Measurements from ENCODE around the gene IFITM10. TPM values are rescaled to one million over a fixed set of nuclear protein-coding genes. Genes with fewer than 3 reads are reported as not detected.
A peak's percentile ranks its signal among the peaks of the same experiment; 100 is the strongest.

The IFITM10 gene
- total RNA-seq, 1 experiment from 2014 or later: 18.0 TPM

GRCh38 chr11:1782831-1783724, 32.7 kb upstream of the IFITM10 start:
- in situ Hi-C loops (cut with HindIII; ENCODE audit: low pct_unique_long_range_greater_than_20kb, low sequenced_read_pairs): no loop called here
- TF ChIP-seq SIN3A (IDR thresholded peaks at IDR 0.05; ENCODE audit: borderline replicate concordance, insufficient read depth, low read depth, low read length) (no peak), TCF7L2 (IDR thresholded peaks at IDR 0.05; ENCODE audit: low read depth, low read length) (0 out of 2 replicates have a peak, but pooled peaks have one; percentile 30), POLR2AphosphoS5 (IDR thresholded peaks at IDR 0.05; ENCODE audit: low read depth, low read length) (peak; percentile 73; the same call in 1 of the 2 replicates)
- TF ChIP-seq, protein P1, sequence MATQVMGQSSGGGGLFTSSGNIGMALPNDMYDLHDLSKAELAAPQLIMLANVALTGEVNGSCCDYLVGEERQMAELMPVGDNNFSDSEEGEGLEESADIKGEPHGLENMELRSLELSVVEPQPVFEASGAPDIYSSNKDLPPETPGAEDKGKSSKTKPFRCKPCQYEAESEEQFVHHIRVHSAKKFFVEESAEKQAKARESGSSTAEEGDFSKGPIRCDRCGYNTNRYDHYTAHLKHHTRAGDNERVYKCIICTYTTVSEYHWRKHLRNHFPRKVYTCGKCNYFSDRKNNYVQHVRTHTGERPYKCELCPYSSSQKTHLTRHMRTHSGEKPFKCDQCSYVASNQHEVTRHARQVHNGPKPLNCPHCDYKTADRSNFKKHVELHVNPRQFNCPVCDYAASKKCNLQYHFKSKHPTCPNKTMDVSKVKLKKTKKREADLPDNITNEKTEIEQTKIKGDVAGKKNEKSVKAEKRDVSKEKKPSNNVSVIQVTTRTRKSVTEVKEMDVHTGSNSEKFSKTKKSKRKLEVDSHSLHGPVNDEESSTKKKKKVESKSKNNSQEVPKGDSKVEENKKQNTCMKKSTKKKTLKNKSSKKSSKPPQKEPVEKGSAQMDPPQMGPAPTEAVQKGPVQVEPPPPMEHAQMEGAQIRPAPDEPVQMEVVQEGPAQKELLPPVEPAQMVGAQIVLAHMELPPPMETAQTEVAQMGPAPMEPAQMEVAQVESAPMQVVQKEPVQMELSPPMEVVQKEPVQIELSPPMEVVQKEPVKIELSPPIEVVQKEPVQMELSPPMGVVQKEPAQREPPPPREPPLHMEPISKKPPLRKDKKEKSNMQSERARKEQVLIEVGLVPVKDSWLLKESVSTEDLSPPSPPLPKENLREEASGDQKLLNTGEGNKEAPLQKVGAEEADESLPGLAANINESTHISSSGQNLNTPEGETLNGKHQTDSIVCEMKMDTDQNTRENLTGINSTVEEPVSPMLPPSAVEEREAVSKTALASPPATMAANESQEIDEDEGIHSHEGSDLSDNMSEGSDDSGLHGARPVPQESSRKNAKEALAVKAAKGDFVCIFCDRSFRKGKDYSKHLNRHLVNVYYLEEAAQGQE (IDR thresholded peaks at IDR 0.05; ENCODE audit: insufficient read depth in 1 of 2, low read depth in 2 of 2, low read length in 1 of 2): no peak
- TF ChIP-seq, protein P2, sequence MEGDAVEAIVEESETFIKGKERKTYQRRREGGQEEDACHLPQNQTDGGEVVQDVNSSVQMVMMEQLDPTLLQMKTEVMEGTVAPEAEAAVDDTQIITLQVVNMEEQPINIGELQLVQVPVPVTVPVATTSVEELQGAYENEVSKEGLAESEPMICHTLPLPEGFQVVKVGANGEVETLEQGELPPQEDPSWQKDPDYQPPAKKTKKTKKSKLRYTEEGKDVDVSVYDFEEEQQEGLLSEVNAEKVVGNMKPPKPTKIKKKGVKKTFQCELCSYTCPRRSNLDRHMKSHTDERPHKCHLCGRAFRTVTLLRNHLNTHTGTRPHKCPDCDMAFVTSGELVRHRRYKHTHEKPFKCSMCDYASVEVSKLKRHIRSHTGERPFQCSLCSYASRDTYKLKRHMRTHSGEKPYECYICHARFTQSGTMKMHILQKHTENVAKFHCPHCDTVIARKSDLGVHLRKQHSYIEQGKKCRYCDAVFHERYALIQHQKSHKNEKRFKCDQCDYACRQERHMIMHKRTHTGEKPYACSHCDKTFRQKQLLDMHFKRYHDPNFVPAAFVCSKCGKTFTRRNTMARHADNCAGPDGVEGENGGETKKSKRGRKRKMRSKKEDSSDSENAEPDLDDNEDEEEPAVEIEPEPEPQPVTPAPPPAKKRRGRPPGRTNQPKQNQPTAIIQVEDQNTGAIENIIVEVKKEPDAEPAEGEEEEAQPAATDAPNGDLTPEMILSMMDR (IDR thresholded peaks at IDR 0.05): no peak
- Histone ChIP-seq H3K4me1 (ENCODE audit: control insufficient read depth, insufficient read depth, low read length) (peaks cover 48% of the 10 kb centered on the region), H3K4me3 (ENCODE audit: low read depth in 2 of 2, low read length in 2 of 2) (peak overlapping the region in 1 of 2 experiments; percentile 26; a peak in 1 of 4 replicates), H3K36me3 (ENCODE audit: control insufficient read depth, insufficient read depth, low read length) (no peaks in the 10 kb centered on the region), H3K27ac (ENCODE audit: low read length) (peak overlapping the region; percentile 82), H3K27me3 (ENCODE audit: control insufficient read depth, insufficient read depth, low read length) (no peaks in the 10 kb centered on the region), H3K9me3 (ENCODE audit: control insufficient read depth, insufficient read depth, low read depth, low read length) (no peaks in the 10 kb centered on the region)
- DNase-seq (ENCODE audit: low read depth, low spot score) (peak; percentile 66), ATAC-seq (peak; percentile 72)
- intact Hi-C loops (cut with micrococcal nuclease; ENCODE audit: unreplicated experiment): no loop called here
- POLR2A ChIA-PET: interaction anchor here (0.6 kb wide), 1 partner anchor 38 kb away, joined by 3 read pairs; no protein-coding TSS in a partner anchor
- BruUV-seq (replicated peaks): no TSS peak
- CTCF ChIA-PET: interaction anchor here (1.1 kb wide), 1 partner anchor 42 kb away, joined by 4 read pairs; no protein-coding TSS in a partner anchor

DNA sequence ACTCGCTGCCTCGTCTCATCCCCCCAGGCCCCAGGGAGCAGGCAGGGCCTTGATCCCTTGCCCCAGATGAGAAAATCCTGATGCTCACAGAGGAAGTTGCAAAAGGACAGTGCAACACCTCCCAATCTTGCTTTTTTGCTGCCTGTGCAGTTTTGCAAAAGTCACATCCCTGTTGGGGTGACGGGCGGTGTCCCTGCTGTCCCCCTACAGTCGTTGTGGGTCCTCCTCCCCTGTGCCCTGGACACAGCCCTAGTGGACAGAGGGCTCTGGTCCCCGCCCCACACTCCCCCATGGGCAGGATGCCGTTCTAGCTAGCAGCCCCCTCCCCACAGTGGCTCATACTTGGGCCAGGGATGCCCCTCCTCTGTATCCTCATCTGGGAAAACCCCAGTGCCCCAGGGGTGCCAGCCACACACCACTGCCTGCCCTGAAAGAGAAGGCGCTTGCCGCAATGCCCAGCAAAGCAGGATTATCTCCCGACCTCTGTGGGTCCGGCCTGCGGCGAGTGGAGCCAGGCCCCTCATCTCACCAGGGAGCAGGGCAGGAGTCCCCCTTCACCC, 31.7 kb upstream of the IFITM10 start:
- H3K9me3 ChIP-seq (ENCODE audit: control insufficient read depth, insufficient read depth, low read depth, low read length): no peaks in the 10 kb centered on the region
- POLR2A ChIA-PET: no interaction called here
- peaks cover 48% of the 10 kb centered on the region for H3K4me1 ChIP-seq (ENCODE audit: control insufficient read depth, insufficient read depth, low read length)
- H3K4me3 ChIP-seq (ENCODE audit: low read depth in 2 of 2, low read length in 2 of 2): no peak overlapping the region
- no peaks in the 10 kb centered on the region for H3K27me3 ChIP-seq (ENCODE audit: control insufficient read depth, insufficient read depth, low read length)
- peak overlapping the region; percentile 82 for H3K27ac ChIP-seq (ENCODE audit: low read length)
- BruUV-seq (replicated peaks): no TSS peak
- DNase-seq (ENCODE audit: low read depth, low spot score): no peak
- no peaks in the 10 kb centered on the region for H3K36me3 ChIP-seq (ENCODE audit: control insufficient read depth, insufficient read depth, low read length)
- intact Hi-C loops (cut with micrococcal nuclease; ENCODE audit: unreplicated experiment) (no loop called here), in situ Hi-C loops (cut with HindIII; ENCODE audit: low pct_unique_long_range_greater_than_20kb, low sequenced_read_pairs) (no loop called here)
- CTCF ChIA-PET: interaction anchor here (1.1 to 1.3 kb wide), 2 partner anchors 43 to 50 kb away, joined by 3 to 4 read pairs; no protein-coding TSS in a partner anchor
- no peak for ATAC-seq
- no peak for TF ChIP-seq TCF7L2 (IDR thresholded peaks at IDR 0.05; ENCODE audit: low read depth, low read length)
- TF ChIP-seq, protein P2 (IDR thresholded peaks at IDR 0.05): no peak
- no peak for TF ChIP-seq POLR2AphosphoS5 (IDR thresholded peaks at IDR 0.05; ENCODE audit: low read depth, low read length)
- TF ChIP-seq, protein P1 (IDR thresholded peaks at IDR 0.05; ENCODE audit: insufficient read depth in 1 of 2, low read depth in 2 of 2, low read length in 1 of 2): no peak
- TF ChIP-seq SIN3A (IDR thresholded peaks at IDR 0.05; ENCODE audit: borderline replicate concordance, insufficient read depth, low read depth, low read length): no peak

All from Panc1 (cell line).